A549 (cell line): ENCODE measurements around the gene TEX51. TPM values are rescaled to one million over a fixed set of nuclear protein-coding genes. Genes with fewer than 3 reads are reported as not detected.

Experiments
- ATAC-seq, 2 experiments: fragments of 200-7000 bp in 1 of 2; fragments of >200 bp in 1 of 2; cut with Nextera tagmentation in 1 of 2; cut with Tn5 transposase in 1 of 2; 3 replicates each; pipeline versions ENCODE4 v1.8.0 to v1.9.1; 2018 to 2020; ENCODE audit warnings: mild to moderate bottlenecking in 1 of 2, moderate library complexity in 1 of 2
- CTCF ChIA-PET: fragments of 300-600 bp; sonication (Branson Sonifier 250); formaldehyde crosslinking; extraction: SDS; loops from one replicate; lab custom pipeline; 2021; ENCODE audit warnings: antibody characterized with exemption, inconsistent platforms; lab: Yijun Ruan, JAX
- POLR2A ChIA-PET: fragments of 350-600 bp; formaldehyde crosslinking; extraction: SDS; loops from one replicate; lab custom pipeline; 2021; ENCODE audit warnings: antibody characterized with exemption, inconsistent platforms; lab: Yijun Ruan, JAX
- DNase-seq, 2 experiments: peaks; one replicate each; pipeline versions ENCODE4 v3.0.0 to v3.0.0-alpha.2; 2011 to 2016; ENCODE audit warnings: low read depth in 1 of 2, low spot score in 1 of 2
- FAIRE-seq: peaks from 2 replicates; lab custom pipeline; 2011; peaks lifted over from hg19 to GRCh38; lab: Jason Lieb, UNC
- H3K27ac ChIP-seq, 2 experiments: fragments of >200 bp; sonication (Bioruptor Twin); formaldehyde crosslinking; 3 replicates each; pipeline ENCODE4 v1.5.1; 2016 to 2017
- H3K4me1 ChIP-seq: fragments of >200 bp; sonication (Bioruptor Twin); formaldehyde crosslinking; 3 replicates; pipeline ENCODE4 v1.6.1; 2016
- H3K4me2 ChIP-seq: fragments of >200 bp; sonication (Bioruptor Twin); formaldehyde crosslinking; 3 replicates; pipeline ENCODE4 v1.6.1; 2016
- H3K4me3 ChIP-seq: fragments of >200 bp; sonication (Bioruptor Twin); formaldehyde crosslinking; 3 replicates; pipeline ENCODE4 v1.5.1; 2016
- H3K9me3 ChIP-seq: fragments of >200 bp; sonication (Bioruptor Twin); formaldehyde crosslinking; 3 replicates; pipeline ENCODE4 v1.6.1; 2016
- BCL3 ChIP-seq: fragments of >200 bp; sonication (Bioruptor Twin); formaldehyde crosslinking; IDR thresholded peaks from 3 replicates; pipeline ENCODE4 v1.6.1; 2016
- EHF ChIP-seq: fragments of 250-450 bp; sonication (Bioruptor Pico); IDR thresholded peaks from 2 replicates; pipeline ENCODE4 v1.5.0; 2020; ENCODE audit warnings: mild to moderate bottlenecking
- FOSL2 ChIP-seq, 2 experiments: fragments of 450-650 bp in 1 of 2; fragments of >200 bp in 1 of 2; sonication (Bioruptor Twin) in 1 of 2; formaldehyde crosslinking; IDR thresholded peaks; 2 replicates each; pipeline versions ENCODE4 v1.5.0 to v1.6.1; 2016 to 2020; ENCODE audit warnings: mild to moderate bottlenecking in 1 of 2, moderate library complexity in 1 of 2
- HMGXB4 ChIP-seq: fragments of 250-450 bp; sonication (Bioruptor Pico); IDR thresholded peaks from 2 replicates; pipeline ENCODE4 v1.5.0; 2021; ENCODE audit warnings: mild to moderate bottlenecking, moderate library complexity, borderline replicate concordance
- JUN ChIP-seq, 2 experiments: fragments of >200 bp; sonication (Bioruptor Twin); formaldehyde crosslinking; IDR thresholded peaks; 2 replicates in 1 of 2; 3 replicates in 1 of 2; pipeline ENCODE4 v1.6.1; 2016 to 2017
- NPAS2 ChIP-seq: fragments of 250-450 bp; sonication (Bioruptor Pico); IDR thresholded peaks from 2 replicates; pipeline ENCODE4 v1.8.0; 2022; ENCODE audit warnings: mild to moderate bottlenecking, moderate library complexity, borderline replicate concordance
- POLR2A ChIP-seq: IDR thresholded peaks from 2 replicates; pipeline ENCODE4 v1.6.1; 2012; ENCODE audit warnings: mild to moderate bottlenecking, low read length
- RAD21 ChIP-seq, 2 experiments: fragments of >200 bp in 1 of 2; sonication (Bioruptor Twin) in 1 of 2; formaldehyde crosslinking in 1 of 2; IDR thresholded peaks in 1 of 2; conservative IDR thresholded peaks in 1 of 2; 2 replicates in 1 of 2; 3 replicates in 1 of 2; pipeline ENCODE4 v1.6.1; 2012 to 2018; ENCODE audit warnings: inconsistent platforms in 1 of 2
- REST ChIP-seq: fragments of 200-600 bp; sonication (generic); IDR thresholded peaks from 2 replicates; pipeline ENCODE4 v1.6.1; 2016; ENCODE audit warnings: antibody characterized with exemption, mild to moderate bottlenecking, moderate library complexity
- SREBF2 ChIP-seq: fragments of 450-650 bp; IDR thresholded peaks from 2 replicates; pipeline ENCODE4 v1.6.1; 2014; ENCODE audit warnings: mild to moderate bottlenecking, moderate library complexity
- ZNF302 ChIP-seq: fragments of 250-450 bp; sonication (Bioruptor Pico); IDR thresholded peaks from 2 replicates; pipeline ENCODE4 v1.9.0; 2021; ENCODE audit warnings: inconsistent platforms, mild to moderate bottlenecking, moderate library complexity
- WGBS: methylation state at CpG from one replicate; pipeline ENCODE4 v1.1.6; 2017; ENCODE audit errors: missing lambda C conversion rate; 5-methylcytosine and 5-hydroxymethylcytosine counted together
- polyA plus RNA-seq, 4 experiments: library from polyadenylated mRNA; depleted of rRNA in 3 of 4; stranded (reverse); fragments of >200 nt; fragmentation: RNase III in 1 of 4; extraction: RNeasy Plus Mini Kit Qiagen cat#74134 plus additional on column Dnase treatment in 1 of 4; gene quantifications; 2 replicates in 3 of 4; 3 replicates in 1 of 4; pipeline ENCODE4 v1.2.3, GENCODE V29; 2011 to 2017

TEX51 gene
- polyA plus RNA-seq, 2 of the 4 experiments (the other 2 are of a cell fraction): not detected

GRCh38 chr2:126895336-126895735 is 3.4 kb upstream of the TEX51 start:
- ChIA-PET POLR2A (no interaction called here), CTCF (interaction anchor here (1.3 kb wide), 1 partner anchor 9 kb away, joined by 7 read pairs; no protein-coding TSS in a partner anchor)
- ATAC-seq (no peak), FAIRE-seq (no peak), DNase-seq (no peak)
- no peak overlapping the region for H3K27ac ChIP-seq
- H3K9me3 ChIP-seq: no peaks in the 10 kb centered on the region
- TF ChIP-seq BCL3 (no peak), POLR2A (no peak), FOSL2 (IDR thresholded peaks at IDR 0.05) (no peak), FOSL2 (CRISPR knock-in tag; IDR thresholded peaks at IDR 0.05) (no peak), REST (no peak), RAD21 (conservative IDR thresholded peaks at IDR 0.05 in 1 of 2, IDR thresholded peaks at IDR 0.05 in 1 of 2) (no peak)
- H3K4me3 ChIP-seq: no peak overlapping the region
- 0% methylated on average over 4 of the region's 4 CpGs for WGBS
- H3K4me2 ChIP-seq: no peak overlapping the region
- no peaks in the 10 kb centered on the region for H3K4me1 ChIP-seq

- DNase-seq (no peak), FAIRE-seq (no peak), ATAC-seq (no peak)
- 23% methylated on average over 4 of the region's 4 CpGs for WGBS
- CTCF ChIA-PET: no interaction called here
- Histone ChIP-seq H3K4me2 (no peak overlapping the region), H3K4me3 (no peak overlapping the region), H3K4me1 (no peaks in the 10 kb centered on the region), H3K9me3 (no peaks in the 10 kb centered on the region), H3K27ac (no peak overlapping the region)
- POLR2A ChIA-PET: no interaction called here
- no peak for TF ChIP-seq ZNF302
- TF ChIP-seq NPAS2 (CRISPR knock-in tag): no peak
- no peak for TF ChIP-seq EHF (CRISPR knock-in tag)
Measured at GRCh38 chr2:126896471-126896870, 2.2 kb upstream of the TEX51 start.

- DNase-seq (no peak), FAIRE-seq (no peak), ATAC-seq (no peak)
- no peaks in the 10 kb centered on the region for H3K4me1 ChIP-seq
- POLR2A ChIA-PET: no interaction called here
- 0% methylated on average over 3 of the region's 4 CpGs for WGBS
- H3K9me3 ChIP-seq: peaks cover 10% of the 10 kb centered on the region; the same call in 1 of the 3 replicates
- H3K27ac ChIP-seq: no peak overlapping the region
- H3K4me3 ChIP-seq: no peak overlapping the region
- no peak for TF ChIP-seq JUN (IDR thresholded peaks at IDR 0.05)
- no peak for TF ChIP-seq SREBF2
- TF ChIP-seq HMGXB4: no peak
- TF ChIP-seq, all 56 proteins: peak for 0
- H3K4me2 ChIP-seq: no peak overlapping the region
- CTCF ChIA-PET: interaction anchor here (1.4 kb wide), 1 partner anchor 72 kb away, joined by 5 read pairs; no protein-coding TSS in a partner anchor
Measured at GRCh38 chr2:126899616-126900185, 1.0 kb downstream of the TEX51 start.
